SK-N-SH treated with all-trans-retinoic acid at 6 μM for 48 hours (cell line): Measurements from ENCODE around the gene WARS2.

Experiments used
- ATAC-seq: fragments of 200-7000 bp; cut with Tn5 transposase; 3 replicates; pipeline ENCODE4 v1.9.1; 2020; ENCODE audit warnings: mild to moderate bottlenecking, moderate library complexity
- ARNTL ChIP-seq: fragments of 450-650 bp; formaldehyde crosslinking; IDR thresholded peaks from 2 replicates; pipeline ENCODE4 v1.5.0; 2020; ENCODE audit warnings: low read depth, mild to moderate bottlenecking, moderate library complexity, borderline replicate concordance
- BACH2 ChIP-seq: fragments of 250-450 bp; sonication (Bioruptor Pico); IDR thresholded peaks from 2 replicates; pipeline ENCODE4 v1.9.0; 2021; ENCODE audit warnings: mild to moderate bottlenecking, borderline replicate concordance
- CSDC2 ChIP-seq: fragments of 250-450 bp; sonication (Bioruptor Pico); IDR thresholded peaks from 2 replicates; pipeline ENCODE4 v1.5.0; 2020; ENCODE audit warnings: mild to moderate bottlenecking, moderate library complexity
- ESRRG ChIP-seq: fragments of 250-450 bp; sonication (Bioruptor Pico); IDR thresholded peaks from 2 replicates; pipeline ENCODE4 v1.6.1; 2021; ENCODE audit warnings: mild to moderate bottlenecking
- GLIS3 ChIP-seq: fragments of 250-450 bp; sonication (Bioruptor Pico); IDR thresholded peaks from 2 replicates; pipeline ENCODE4 v1.5.0; 2020; ENCODE audit warnings: mild to moderate bottlenecking, moderate library complexity
- ISL1 ChIP-seq: fragments of 250-450 bp; sonication (Bioruptor Pico); IDR thresholded peaks from 2 replicates; pipeline ENCODE4 v2.1.2; 2022; ENCODE audit warnings: mild to moderate bottlenecking, moderate library complexity
- OSR1 ChIP-seq: fragments of 250-450 bp; sonication (Bioruptor Pico); IDR thresholded peaks from 2 replicates; pipeline ENCODE4 v1.8.0; 2022; ENCODE audit warnings: moderate library complexity, mild to moderate bottlenecking, inconsistent platforms
- PPARA ChIP-seq: fragments of 250-450 bp; sonication (Bioruptor Pico); IDR thresholded peaks from 2 replicates; pipeline ENCODE4 v1.5.0; 2020; ENCODE audit warnings: mild to moderate bottlenecking, borderline replicate concordance
- RARB ChIP-seq: fragments of 250-450 bp; sonication (Bioruptor Pico); IDR thresholded peaks from 2 replicates; pipeline ENCODE4 v1.8.0; 2021; ENCODE audit warnings: mild to moderate bottlenecking, moderate library complexity
- SNAI2 ChIP-seq: fragments of 250-450 bp; sonication (Bioruptor Pico); IDR thresholded peaks from 2 replicates; pipeline ENCODE4 v1.5.0; 2020; ENCODE audit warnings: mild to moderate bottlenecking, moderate library complexity
- TCF4 ChIP-seq: fragments of 250-450 bp; sonication (Bioruptor Pico); IDR thresholded peaks from 2 replicates; pipeline ENCODE4 v1.8.0; 2021; ENCODE audit warnings: mild to moderate bottlenecking, moderate library complexity, borderline replicate concordance
- TOX ChIP-seq: fragments of 250-450 bp; sonication (Bioruptor Pico); IDR thresholded peaks from 2 replicates; pipeline ENCODE4 v1.8.0; 2021; ENCODE audit warnings: mild to moderate bottlenecking, moderate library complexity, borderline replicate concordance
- ZC3H10 ChIP-seq: fragments of 250-450 bp; sonication (Bioruptor Pico); IDR thresholded peaks from 2 replicates; pipeline ENCODE4 v1.5.1; 2021; ENCODE audit warnings: mild to moderate bottlenecking, moderate library complexity
- ZFP3 ChIP-seq: fragments of 250-450 bp; sonication (Bioruptor Pico); IDR thresholded peaks from 2 replicates; pipeline ENCODE4 v1.5.0; 2020; ENCODE audit warnings: mild to moderate bottlenecking, moderate library complexity
- ZFP30 ChIP-seq: fragments of 450-650 bp; formaldehyde crosslinking; IDR thresholded peaks from 2 replicates; pipeline ENCODE4 v1.5.0; 2022; ENCODE audit warnings: mild to moderate bottlenecking, moderate library complexity
- ZNF565 ChIP-seq: fragments of 450-650 bp; formaldehyde crosslinking; conservative IDR thresholded peaks from 2 replicates; pipeline ENCODE4 v1.5.0; 2020; ENCODE audit warnings: low read depth, mild to moderate bottlenecking, moderate library complexity
- ZNF70 ChIP-seq: fragments of 450-650 bp; formaldehyde crosslinking; IDR thresholded peaks from 2 replicates; pipeline ENCODE4 v1.5.0; 2020; ENCODE audit warnings: mild to moderate bottlenecking, moderate library complexity
- ZNF8 ChIP-seq: fragments of 450-650 bp; formaldehyde crosslinking; IDR thresholded peaks from 2 replicates; pipeline ENCODE4 v1.5.0; 2020; ENCODE audit warnings: mild to moderate bottlenecking, moderate library complexity
- TF ChIP-seq, protein P1 (sequence below): fragments of 250-450 bp; sonication (Bioruptor Pico); IDR thresholded peaks from 2 replicates; pipeline ENCODE4 v1.8.0; 2020; ENCODE audit warnings: mild to moderate bottlenecking, moderate library complexity, borderline replicate concordance
- TF ChIP-seq, protein P2 (sequence below): fragments of 250-450 bp; sonication (Bioruptor Pico); IDR thresholded peaks from 2 replicates; pipeline ENCODE4 v1.5.0; 2020; ENCODE audit warnings: mild to moderate bottlenecking, moderate library complexity
- TF ChIP-seq, protein P3 (sequence below): fragments of 250-450 bp; sonication (Bioruptor Pico); IDR thresholded peaks from 2 replicates; pipeline ENCODE4 v1.5.1; 2020; ENCODE audit warnings: low read depth, mild to moderate bottlenecking, moderate library complexity
- TF ChIP-seq, protein P4 (sequence below): fragments of 250-450 bp; sonication (Bioruptor Pico); IDR thresholded peaks from 2 replicates; pipeline ENCODE4 v1.5.1; 2021; ENCODE audit warnings: mild to moderate bottlenecking, moderate library complexity

The WARS2 gene

DNA sequence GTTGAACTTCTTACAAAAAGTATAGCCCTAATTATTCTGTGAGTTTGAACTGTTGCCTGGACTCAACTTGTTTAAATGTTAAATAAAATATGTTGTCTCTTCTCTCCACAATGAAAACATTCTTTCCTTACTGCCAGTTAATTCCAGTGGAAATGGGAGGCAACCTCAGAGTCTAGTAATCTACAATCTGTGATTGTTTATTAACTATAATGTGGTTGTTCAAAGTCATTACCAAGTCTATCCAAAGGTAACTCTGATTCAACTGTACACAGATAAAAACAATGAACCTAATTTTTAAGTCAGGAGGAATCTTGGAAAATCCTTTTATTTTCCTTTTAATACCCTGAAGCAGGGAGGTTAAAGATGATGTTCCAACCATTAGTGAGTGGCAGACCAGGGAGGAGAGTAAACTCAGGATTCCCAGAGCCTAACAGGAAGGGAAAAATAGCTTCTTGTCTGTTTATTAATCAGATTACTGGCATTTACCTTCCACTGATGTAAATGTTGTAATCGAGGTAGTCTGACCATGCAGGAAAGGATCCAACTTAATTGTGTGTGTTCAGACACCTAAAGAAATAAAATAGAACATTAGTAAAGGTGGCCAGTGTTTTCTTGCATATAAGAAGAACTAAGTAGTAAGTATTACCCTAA is 95.2 kb downstream of the WARS2 start:
- ATAC-seq, result no peak
- TF ChIP-seq ZNF70 (CRISPR knock-in tag), result no peak
- TF ChIP-seq OSR1 (CRISPR knock-in tag), result no peak
- TF ChIP-seq ZNF8, result no peak
- TF ChIP-seq ZC3H10 (CRISPR knock-in tag), result no peak
- no peak for TF ChIP-seq TOX (CRISPR knock-in tag)
- TF ChIP-seq, protein P1, sequence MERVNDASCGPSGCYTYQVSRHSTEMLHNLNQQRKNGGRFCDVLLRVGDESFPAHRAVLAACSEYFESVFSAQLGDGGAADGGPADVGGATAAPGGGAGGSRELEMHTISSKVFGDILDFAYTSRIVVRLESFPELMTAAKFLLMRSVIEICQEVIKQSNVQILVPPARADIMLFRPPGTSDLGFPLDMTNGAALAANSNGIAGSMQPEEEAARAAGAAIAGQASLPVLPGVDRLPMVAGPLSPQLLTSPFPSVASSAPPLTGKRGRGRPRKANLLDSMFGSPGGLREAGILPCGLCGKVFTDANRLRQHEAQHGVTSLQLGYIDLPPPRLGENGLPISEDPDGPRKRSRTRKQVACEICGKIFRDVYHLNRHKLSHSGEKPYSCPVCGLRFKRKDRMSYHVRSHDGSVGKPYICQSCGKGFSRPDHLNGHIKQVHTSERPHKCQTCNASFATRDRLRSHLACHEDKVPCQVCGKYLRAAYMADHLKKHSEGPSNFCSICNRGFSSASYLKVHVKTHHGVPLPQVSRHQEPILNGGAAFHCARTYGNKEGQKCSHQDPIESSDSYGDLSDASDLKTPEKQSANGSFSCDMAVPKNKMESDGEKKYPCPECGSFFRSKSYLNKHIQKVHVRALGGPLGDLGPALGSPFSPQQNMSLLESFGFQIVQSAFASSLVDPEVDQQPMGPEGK, result no peak
- TF ChIP-seq, protein P2, sequence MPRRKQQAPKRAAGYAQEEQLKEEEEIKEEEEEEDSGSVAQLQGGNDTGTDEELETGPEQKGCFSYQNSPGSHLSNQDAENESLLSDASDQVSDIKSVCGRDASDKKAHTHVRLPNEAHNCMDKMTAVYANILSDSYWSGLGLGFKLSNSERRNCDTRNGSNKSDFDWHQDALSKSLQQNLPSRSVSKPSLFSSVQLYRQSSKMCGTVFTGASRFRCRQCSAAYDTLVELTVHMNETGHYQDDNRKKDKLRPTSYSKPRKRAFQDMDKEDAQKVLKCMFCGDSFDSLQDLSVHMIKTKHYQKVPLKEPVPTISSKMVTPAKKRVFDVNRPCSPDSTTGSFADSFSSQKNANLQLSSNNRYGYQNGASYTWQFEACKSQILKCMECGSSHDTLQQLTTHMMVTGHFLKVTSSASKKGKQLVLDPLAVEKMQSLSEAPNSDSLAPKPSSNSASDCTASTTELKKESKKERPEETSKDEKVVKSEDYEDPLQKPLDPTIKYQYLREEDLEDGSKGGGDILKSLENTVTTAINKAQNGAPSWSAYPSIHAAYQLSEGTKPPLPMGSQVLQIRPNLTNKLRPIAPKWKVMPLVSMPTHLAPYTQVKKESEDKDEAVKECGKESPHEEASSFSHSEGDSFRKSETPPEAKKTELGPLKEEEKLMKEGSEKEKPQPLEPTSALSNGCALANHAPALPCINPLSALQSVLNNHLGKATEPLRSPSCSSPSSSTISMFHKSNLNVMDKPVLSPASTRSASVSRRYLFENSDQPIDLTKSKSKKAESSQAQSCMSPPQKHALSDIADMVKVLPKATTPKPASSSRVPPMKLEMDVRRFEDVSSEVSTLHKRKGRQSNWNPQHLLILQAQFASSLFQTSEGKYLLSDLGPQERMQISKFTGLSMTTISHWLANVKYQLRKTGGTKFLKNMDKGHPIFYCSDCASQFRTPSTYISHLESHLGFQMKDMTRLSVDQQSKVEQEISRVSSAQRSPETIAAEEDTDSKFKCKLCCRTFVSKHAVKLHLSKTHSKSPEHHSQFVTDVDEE (CRISPR knock-in tag), result no peak
- no peak for TF ChIP-seq ZNF565 (CRISPR knock-in tag)
- no peak for TF ChIP-seq SNAI2
- TF ChIP-seq, protein P3, sequence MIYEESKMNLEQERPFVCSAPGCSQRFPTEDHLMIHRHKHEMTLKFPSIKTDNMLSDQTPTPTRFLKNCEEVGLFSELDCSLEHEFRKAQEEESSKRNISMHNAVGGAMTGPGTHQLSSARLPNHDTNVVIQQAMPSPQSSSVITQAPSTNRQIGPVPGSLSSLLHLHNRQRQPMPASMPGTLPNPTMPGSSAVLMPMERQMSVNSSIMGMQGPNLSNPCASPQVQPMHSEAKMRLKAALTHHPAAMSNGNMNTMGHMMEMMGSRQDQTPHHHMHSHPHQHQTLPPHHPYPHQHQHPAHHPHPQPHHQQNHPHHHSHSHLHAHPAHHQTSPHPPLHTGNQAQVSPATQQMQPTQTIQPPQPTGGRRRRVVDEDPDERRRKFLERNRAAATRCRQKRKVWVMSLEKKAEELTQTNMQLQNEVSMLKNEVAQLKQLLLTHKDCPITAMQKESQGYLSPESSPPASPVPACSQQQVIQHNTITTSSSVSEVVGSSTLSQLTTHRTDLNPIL, result no peak
- TF ChIP-seq PPARA (CRISPR knock-in tag), result no peak
- TF ChIP-seq, protein P4, sequence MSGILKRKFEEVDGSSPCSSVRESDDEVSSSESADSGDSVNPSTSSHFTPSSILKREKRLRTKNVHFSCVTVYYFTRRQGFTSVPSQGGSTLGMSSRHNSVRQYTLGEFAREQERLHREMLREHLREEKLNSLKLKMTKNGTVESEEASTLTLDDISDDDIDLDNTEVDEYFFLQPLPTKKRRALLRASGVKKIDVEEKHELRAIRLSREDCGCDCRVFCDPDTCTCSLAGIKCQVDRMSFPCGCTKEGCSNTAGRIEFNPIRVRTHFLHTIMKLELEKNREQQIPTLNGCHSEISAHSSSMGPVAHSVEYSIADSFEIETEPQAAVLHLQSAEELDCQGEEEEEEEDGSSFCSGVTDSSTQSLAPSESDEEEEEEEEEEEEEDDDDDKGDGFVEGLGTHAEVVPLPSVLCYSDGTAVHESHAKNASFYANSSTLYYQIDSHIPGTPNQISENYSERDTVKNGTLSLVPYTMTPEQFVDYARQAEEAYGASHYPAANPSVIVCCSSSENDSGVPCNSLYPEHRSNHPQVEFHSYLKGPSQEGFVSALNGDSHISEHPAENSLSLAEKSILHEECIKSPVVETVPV, result no peak
- TF ChIP-seq ISL1, result no peak
- no peak for TF ChIP-seq GLIS3 (CRISPR knock-in tag)
- no peak for TF ChIP-seq CSDC2 (CRISPR knock-in tag)
- no peak for TF ChIP-seq TCF4
- TF ChIP-seq ESRRG (CRISPR knock-in tag), result no peak
- no peak for TF ChIP-seq ARNTL (CRISPR knock-in tag)
- no peak for TF ChIP-seq ZFP3 (CRISPR knock-in tag)

DNA sequence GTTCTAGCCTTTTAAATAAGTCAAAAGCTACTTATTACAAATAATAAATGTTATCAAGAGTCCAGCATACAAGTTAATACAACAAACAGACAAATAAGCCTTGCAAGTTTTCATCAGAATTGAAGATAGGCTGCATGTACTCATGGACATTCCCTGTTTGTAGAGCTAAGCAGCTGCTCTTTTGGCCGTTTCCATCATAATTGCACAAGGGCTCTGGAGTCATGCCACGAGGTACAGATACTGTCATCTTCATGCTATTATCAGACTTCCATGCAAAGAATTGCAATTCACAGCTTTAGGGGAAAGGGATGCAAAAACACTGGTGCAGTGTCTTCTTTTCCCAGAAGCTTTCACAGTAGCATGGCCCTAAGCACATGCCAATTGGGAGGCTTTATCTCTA is 99.5 kb downstream of the WARS2 start:
- no peak for ATAC-seq
- TF ChIP-seq, protein P3, result no peak
- no peak for TF ChIP-seq TCF4
- TF ChIP-seq ZNF565 (CRISPR knock-in tag), result no peak
- TF ChIP-seq ZNF8, result no peak
- no peak for TF ChIP-seq TOX (CRISPR knock-in tag)
- TF ChIP-seq OSR1 (CRISPR knock-in tag), result no peak
- TF ChIP-seq ZFP30 (CRISPR knock-in tag), result no peak
- TF ChIP-seq ESRRG (CRISPR knock-in tag), result no peak
- no peak for TF ChIP-seq BACH2 (CRISPR knock-in tag)
- TF ChIP-seq, protein P4, result no peak
- TF ChIP-seq RARB (CRISPR knock-in tag), result no peak
- TF ChIP-seq, protein P1, result no peak
